Stimulated activated CD8-positive, alpha-beta memory T cell treated with anti-CD3 and anti-CD28 coated beads, Interleukin-12 subunit alpha, Interleukin-12 subunit beta, amount 100 ng/mL, for 4 hours (primary cell): ENCODE measurements around the gene SLC39A2.

ENCODE experiments used
- DNase-seq: peaks from one replicate; pipeline ENCODE4 v3.0.0-alpha.2; 2020; ENCODE audit warnings: low read depth

Gene SLC39A2

GRCh38 chr14:21047378-21047781, 48.3 kb downstream of the SLC39A2 start:
- DNase-seq = no peak

GRCh38 chr14:21048638-21049037, 49.5 kb downstream of the SLC39A2 start:
- no peak for DNase-seq

GRCh38 chr14:21049271-21049673, 50.2 kb downstream of the SLC39A2 start:
- DNase-seq = no peak

GRCh38 chr14:21050597-21050996, 51.5 kb downstream of the SLC39A2 start:
- no peak for DNase-seq
